ENCODE measurements around the gene DZIP1.
"Not testable (repeated sequence)": the region's sequence is repeated elsewhere in the genome, so short reads cannot be mapped to it uniquely, and the experiment has no call there.

DZIP1 gene, protein sequence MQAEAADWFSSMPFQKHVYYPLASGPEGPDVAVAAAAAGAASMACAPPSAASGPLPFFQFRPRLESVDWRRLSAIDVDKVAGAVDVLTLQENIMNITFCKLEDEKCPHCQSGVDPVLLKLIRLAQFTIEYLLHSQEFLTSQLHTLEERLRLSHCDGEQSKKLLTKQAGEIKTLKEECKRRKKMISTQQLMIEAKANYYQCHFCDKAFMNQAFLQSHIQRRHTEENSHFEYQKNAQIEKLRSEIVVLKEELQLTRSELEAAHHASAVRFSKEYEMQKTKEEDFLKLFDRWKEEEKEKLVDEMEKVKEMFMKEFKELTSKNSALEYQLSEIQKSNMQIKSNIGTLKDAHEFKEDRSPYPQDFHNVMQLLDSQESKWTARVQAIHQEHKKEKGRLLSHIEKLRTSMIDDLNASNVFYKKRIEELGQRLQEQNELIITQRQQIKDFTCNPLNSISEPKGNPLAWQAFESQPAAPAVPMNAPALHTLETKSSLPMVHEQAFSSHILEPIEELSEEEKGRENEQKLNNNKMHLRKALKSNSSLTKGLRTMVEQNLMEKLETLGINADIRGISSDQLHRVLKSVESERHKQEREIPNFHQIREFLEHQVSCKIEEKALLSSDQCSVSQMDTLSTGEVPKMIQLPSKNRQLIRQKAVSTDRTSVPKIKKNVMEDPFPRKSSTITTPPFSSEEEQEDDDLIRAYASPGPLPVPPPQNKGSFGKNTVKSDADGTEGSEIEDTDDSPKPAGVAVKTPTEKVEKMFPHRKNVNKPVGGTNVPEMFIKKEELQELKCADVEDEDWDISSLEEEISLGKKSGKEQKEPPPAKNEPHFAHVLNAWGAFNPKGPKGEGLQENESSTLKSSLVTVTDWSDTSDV

DNA sequence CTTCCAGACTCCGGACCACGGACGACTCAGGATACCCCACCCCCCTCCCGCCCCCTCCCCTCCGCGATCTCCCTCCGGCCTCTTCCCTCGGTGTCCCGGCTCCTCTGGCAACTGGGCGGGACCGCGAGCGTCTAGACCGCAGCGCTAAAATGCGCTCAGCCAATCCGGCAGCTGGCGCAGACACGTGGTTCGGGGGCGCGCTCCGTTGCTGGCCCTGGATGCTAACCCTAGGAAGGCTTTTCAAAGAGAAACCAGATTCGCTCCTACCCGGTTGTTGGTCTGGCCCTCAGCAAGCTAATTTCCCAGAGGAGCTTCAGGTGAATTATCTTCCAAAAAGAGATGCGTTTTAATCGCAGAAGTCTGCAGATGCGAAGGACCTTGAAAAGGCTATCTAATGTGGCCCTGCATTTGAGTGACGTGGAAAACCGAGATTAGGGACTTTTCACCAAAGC, at the start of gene DZIP1:
DZIP1 (minus strand) TSS at position 106 of the 452 bp plus-strand sequence. CDS start 2,677 bp downstream, outside the sequence.
- DNase-seq (ENCODE audit: low read depth) = no peak

DNA sequence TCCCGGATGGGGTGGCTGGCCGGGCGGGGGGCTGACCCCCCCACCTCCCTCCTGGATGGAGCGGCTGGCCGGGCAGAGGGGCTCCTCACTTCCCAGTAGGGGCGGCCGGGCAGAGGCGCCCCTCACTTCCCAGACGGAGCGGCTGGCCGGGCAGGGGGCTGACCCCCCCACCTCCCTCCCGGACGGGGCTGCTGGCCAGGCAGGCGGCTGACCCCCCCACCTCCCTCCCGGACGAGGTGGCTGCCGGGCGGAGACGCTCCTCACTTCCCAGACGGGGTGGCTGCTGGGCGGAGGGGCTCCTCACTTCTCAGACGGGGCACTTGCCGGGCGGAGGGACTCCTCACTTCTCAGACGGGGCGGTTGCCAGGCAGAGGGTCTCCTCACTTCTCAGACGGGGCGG, 46.5 kb upstream of the DZIP1 start:
- DNase-seq (ENCODE audit: low read depth) = not testable (repeated sequence)

DNA sequence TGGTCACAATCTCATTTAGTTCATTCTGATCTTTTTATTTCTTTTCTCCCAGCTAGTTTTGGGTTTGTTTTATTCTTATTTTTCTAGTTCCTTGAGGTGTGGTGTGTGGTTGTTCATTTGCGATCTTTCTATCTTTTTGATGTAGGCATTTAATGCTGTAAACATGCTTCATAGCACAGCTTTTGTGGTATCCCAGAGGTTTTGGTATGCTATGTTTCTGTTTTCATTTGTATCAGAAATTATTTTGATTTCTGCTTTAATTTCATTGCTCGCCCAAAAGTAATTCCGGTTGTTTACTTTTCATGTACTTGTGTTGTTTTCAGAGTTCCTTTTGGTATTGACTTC, 45.0 kb upstream of the DZIP1 start:
- DNase-seq (ENCODE audit: low read depth) = no peak

DNA sequence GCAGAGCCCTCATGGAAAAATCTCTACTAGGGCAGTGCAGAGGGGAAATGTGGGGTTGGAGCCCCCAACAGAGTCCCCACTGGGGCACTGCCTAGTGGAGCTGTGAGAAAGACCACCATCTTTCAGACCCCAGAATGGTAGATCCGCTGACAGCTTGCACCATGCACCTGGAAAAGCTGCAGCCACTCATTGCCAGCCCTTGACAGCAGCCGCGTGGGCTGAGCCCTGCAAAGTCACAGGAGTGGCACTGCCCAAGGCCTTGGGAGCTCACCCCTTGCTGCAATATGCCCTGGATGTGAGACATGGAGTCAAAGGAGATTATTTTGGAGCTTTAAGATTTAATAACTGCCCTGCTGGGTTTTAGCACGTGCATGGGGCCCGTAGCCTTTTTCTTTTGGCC, 40.5 kb upstream of the DZIP1 start:
- not testable (repeated sequence) for DNase-seq (ENCODE audit: low read depth)

DNA sequence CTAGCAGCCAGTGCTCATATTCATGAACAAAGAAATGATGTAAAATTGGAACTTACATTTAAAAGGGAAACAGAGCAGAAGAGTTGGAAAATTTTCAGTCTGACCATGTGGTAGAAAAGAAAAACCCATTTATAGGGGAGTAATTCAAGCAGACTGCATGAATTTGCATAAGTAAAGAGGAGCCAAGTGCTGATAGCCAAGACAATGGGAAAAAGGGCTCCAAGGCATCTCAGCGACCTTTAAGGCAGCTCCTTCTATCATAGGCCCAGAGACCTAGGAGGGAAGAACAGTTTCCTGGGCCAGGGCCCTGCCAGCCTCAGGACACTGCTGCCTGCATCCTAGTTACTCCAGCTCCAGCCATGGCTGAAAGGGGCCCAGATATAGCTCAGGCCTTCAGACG, 39.9 kb upstream of the DZIP1 start:
- no peak for DNase-seq (ENCODE audit: low read depth)

DNA sequence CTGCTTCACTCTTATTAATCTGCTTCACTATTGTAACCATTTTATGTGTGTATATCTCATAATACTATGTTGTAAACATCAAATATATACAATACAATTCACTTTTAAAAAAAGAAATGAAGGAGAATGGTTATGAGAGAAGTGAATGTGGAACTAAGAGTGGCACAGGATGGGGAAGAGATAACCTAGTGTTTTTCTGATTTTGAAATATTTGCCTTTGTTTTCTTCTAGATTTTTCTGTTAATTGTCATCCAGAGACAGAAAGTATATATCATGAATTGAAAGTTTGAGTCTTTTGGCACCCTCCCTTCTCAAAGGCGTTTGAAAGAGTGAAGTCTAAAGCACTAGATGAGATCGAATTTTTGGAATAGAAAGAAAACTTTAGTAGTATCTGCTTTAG, 35.2 kb upstream of the DZIP1 start:
- no peak for DNase-seq (ENCODE audit: low read depth)

DNA sequence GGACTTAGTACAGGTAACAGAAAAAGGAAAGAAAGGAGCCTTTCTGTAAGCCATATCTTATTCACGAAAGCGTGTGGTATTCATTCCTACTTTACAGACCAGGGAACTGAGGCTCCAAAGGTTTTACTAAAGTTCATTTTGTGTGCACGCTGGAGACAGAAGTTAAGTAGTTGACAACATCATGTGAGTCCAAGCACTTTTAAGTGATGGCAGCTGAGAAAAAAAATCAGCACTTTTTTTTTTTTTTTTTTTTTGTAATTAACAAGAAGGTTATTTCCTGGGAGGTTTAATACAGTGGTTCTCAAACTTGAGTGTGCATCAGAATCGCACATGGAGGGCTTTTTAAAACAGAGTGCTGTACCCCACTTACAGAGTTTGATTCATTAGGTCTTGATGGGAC, 34.5 kb upstream of the DZIP1 start:
- DNase-seq (ENCODE audit: low read depth) = no peak

DNA sequence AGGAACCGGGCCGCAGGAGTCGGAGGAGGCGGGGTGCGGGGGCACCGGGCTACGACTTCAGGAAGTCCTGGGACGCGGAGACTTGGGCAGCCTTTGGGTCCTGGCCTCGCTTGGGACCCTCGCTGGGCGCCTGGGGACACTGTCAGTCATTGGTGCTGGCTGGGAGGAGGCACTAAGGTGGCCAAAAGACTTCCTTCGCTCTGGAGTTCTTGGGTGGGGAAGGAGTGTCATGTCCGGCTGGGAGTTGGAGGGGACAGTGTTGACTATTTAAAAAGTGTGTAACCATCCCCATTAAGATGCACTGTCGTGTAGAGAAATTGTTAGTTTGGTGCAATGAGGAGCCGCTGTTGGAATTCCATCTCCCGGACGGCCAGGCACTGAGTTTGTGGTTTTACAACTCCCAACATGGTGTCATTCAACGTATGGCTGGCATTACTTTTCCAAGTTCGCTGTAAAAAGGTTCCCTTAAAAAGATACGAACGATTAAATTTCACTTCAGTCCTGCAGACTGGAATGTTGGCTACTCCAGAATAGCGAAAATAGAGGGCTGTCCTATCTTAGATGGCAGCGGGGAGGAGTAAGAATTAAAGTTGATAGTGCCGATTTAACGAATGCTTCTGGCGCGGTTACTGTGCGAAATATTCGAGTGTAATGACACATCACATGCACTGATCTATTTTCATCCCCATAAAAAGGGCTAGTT, 33.2 kb upstream of the DZIP1 start:
- DNase-seq (ENCODE audit: low read depth) = no peak

DNA sequence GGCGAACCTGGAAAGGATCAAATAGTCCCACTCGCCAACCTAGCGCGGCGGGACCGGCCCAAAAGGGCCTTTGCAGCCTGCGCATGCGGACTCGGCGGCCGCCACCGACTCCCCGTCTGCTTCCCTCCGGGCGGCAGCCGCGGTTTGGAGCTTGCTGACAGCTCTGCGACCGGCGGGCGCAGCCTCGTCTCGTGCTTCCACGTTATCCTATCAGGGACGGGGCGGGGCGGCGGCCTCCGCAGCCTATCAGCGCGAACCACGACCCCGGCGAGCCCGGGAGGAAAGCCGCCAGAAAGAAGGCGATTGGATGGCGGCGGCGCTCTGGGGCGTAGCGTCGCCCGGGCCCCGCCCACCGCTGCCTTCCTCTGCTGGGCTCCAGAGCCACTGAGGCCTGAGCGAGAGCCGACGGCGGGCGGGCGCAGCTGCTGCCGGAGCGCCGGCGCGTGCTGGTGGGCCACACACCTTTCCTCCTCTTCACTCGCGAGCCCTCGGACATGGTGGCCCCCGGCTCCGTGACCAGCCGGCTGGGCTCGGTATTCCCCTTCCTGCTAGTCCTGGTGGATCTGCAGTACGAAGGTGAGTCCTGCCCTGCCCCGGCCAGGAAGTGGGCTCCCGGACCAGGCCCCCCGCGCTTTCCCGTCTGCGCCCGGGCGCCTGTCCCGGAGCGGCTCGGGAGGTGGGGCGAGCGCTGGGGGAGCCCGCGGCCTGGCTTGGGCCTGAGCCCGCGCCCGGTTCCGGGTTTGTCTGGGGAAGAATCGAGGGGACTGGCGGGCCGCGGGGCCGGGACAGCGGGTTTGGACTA, 32.5 kb upstream of the DZIP1 start, which contains the start of gene DNAJC3:
DNAJC3 (plus strand) TSS at position 378 of the 802 bp plus-strand sequence; CDS start at position 495, 117 bp downstream.
- peak; percentile 91 for DNase-seq (ENCODE audit: low read depth)

DNA sequence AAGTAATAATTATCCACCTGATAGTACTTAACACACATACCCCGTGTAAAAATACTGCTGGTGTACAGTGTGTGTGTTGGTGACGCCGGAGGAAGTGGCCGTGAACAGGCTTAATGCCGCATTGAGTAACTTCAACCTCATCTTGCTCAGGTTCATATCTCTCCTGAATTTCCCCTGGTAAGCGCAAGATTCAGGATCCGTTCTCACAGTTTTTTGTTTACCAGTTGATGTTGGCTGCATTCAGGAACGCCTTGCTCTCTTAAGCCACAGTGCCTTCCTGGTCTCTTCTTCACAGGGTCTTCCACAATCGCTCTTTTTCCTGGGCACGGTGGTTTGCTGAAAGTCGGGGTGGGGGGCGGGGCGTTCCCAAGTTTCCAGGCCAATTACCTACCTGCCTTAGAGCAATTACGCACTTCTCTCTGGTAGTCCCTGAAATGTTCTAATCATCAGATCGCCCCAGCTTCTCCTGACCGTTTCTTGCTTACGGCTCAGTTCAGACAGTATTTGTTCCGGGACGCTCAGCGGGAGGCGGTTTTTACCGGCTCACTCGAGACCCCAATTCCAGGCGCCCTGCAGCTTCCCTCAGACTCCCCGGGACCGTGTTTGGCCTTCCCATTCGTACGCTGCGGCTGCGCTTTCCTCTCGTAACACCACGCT, 31.7 kb upstream of the DZIP1 start:
- DNase-seq (ENCODE audit: low read depth) = no peak

DNA sequence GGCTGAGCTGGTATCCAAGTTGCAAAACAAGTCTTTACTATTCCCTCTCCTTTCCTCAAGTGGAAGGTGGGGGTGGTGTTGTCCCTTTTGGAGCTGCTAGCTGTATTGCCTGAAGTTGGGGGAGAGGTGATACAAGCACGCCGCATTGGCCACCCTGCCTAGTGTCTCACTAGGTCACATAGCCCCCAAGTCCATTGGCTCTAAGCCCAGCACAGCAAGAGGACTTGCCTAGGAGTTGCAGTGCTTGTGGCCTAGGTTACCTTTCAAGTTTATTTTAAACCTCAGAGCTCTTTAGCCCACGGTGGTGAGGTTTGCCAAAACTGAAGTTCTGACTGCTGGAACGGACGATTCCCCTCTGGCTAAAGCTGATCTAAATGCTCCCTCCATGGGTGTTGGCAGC, 27.1 kb upstream of the DZIP1 start:
- no peak for DNase-seq (ENCODE audit: low read depth)

DNA sequence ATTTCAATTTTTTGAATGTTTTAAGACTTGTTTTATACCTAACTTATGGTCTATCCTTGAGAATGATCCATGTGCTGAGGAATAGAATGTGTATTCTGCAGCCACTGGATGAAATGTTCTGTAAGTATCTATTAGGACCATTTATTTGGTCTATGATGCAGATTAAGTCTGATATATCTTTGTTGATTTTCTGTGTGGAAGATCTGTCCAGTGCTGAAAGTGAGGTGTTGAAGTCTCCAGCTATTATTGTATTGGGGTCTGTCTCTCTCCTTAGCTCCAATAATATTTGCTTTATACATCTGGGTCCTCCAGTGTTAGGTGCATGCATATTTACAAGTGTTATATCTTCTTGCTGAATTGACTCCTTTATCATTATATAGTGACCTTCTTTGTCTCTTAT, 22.7 kb upstream of the DZIP1 start:
- not testable (repeated sequence) for DNase-seq (ENCODE audit: low read depth)

DNA sequence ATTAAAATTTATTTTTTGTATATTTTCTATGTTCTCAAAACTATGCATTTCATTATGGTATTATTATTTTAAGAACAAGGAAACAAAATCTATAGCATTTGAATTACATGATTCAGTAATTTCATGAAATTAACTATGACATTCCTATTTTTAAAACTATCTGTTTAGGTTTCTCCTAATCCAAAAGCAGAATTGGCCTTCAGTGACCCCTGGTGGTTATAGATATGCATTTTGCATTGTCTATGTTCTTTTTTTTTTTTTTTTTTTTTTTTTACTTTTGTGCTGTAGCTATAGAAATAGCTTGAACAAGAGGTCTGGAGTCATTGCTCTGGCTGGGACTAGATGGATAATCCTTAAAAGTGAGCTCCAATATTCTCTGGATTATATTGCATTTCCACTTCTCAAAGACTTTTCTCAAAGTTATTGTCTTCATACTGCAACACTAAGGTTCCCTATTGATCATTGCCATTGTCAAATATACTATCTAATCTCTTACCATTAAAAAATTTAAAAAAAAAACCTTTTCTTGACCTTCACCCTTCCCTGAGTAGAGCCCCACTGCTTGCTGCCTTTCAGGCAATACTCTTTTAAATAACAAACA, 16.6 kb upstream of the DZIP1 start:
- no peak for DNase-seq (ENCODE audit: low read depth)

DNA sequence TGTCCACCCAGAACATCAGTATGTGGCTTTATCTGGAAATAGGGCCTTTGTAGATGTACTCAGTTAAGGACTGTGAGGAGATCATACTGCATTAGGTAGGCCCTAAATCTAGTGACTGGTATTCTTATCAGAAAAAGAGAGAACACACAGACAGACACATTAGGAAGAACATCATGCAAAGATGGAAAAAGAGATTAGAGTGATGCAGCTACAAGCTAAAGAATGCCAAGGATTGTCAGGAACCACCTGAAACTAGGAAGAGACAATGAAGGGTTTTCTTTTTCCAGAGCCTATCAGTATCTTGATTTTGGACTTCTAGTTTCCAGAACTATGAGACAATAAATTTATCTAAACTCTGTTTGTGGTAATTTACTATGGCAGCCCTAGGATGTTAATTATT, 15.0 kb upstream of the DZIP1 start:
- no peak for DNase-seq (ENCODE audit: low read depth)

DNA sequence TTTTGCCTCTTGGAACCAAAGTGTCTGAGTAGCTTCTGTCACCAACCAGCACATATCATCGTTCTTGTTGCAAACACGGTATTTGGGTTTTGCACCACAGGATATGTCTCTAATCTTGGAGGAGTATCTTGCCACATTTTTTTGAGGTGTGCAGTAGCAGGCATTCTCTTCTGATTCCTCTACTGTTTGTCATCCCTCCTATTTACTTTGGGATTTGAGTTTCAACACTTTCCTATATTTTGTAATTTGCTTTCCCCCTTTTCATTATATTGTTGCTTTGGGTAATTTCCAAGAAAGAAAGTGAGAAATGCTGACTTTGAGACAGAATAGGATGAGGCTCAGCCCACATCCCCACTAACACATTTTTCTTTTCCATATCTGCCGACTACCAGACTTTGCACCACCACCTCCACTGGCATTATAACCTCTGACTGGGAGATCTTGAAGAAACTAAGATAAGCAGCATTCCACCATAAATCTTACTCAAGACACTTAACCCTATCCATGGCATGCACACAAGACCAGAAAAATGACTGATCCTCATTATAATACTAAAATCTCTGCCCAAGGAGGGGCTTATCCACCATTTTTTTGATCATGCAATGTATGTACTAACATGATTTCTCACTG, 12.0 kb upstream of the DZIP1 start:
- DNase-seq (ENCODE audit: low read depth) = no peak

DNA sequence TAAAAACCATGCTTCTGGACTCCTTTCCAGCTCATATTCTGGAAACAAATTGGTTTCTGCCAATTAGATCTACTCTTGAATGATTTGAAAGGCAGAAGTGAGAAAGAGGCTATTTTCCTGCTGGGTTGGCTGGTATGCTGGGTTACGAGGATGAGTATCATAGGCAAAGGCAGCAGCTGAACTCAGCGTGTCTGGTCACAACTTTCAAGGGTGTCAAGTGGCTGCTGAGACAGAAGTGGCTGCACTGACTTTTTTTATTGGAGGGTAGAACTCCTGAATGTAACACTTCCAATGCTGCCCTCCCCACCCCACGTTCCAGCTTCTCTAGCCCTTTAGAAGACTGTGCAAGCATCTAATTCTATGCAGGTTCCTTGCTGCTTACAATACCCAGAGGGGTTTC, 8.3 kb upstream of the DZIP1 start:
- DNase-seq (ENCODE audit: low read depth) = no peak

DNA sequence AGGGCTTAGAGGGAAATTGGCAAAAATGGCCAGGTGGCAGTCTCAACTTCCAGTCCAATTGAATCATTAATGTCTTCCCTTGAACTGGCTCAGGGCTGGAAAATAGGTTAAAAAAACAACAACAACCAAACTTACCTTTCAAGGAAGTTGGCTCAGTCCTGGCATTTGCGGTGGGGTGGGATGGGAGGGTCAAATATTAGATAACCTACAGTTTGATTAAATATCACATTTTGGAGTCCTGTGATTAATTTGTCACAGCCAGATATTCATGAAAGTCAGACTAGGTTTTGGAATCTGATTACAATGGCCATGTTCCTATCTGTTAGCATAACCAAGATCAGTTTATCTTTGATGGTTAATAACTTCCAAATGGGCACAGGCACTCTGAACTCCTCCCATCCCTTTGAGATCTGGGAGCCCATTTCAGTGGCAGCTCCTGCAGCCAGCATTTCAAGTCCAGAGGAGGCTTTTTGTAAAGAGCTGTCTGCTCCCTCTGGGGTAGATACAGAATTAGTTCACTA, 7.8 kb upstream of the DZIP1 start:
- DNase-seq (ENCODE audit: low read depth) = no peak

DNA sequence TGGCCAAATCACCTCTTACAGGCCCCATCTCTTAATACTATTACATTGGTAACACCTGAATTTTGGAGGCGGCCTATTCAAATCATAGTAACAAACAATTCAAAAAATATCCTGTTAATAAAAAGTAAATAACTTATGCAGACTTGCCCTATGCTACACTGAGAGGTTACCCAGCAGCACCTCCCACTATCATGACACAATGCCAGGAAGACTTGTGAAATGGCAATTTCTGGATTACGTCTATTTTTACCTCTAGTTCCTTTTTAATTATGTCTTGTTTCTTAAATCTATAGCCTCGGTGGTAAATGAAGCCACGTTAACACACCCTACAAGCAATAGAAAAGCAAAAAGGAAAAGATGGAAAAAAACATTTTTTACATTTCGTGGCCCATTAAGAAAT, 6.2 kb upstream of the DZIP1 start:
- DNase-seq (ENCODE audit: low read depth) = no peak

DNA sequence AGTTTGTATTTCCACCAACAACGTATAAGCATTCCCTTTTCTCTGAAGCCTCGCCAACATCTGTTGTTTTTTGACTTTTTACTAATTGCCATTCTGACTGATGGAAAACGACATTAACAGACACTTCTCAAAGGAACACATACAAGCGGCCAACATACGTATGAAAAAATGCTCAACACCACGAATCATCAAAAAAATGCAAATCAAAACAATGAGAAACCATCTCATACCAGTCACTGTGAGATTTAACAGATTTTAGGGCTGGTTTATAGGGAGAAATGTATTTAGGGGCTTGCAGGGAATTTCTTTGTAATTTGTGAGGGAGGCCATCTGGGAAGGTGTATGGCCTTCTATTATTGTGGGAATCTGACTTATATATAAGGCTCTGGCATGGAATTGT, 2.8 kb upstream of the DZIP1 start:
- no peak for DNase-seq (ENCODE audit: low read depth)

Measured in stimulated activated CD8-positive, alpha-beta memory T cell treated with anti-CD3 and anti-CD28 coated beads, Interleukin-15, amount 100 ng/mL, for 1 hour (primary cell).